GM10266 (cell line): Measurements from ENCODE around the gene FREM2.

Source experiments
- DNase-seq: peaks from one replicate; pipeline ENCODE4 v3.0.0; 2012; ENCODE audit errors: extremely low spot score
- CTCF ChIP-seq: IDR thresholded peaks from 2 replicates; pipeline ENCODE4 v1.5.1; 2012; ENCODE audit warnings: mild to moderate bottlenecking, low read depth; ENCODE audit not compliant: control insufficient read depth, insufficient read depth; ENCODE audit errors: missing control alignments

The FREM2 gene

GRCh38 chr13:38868870-38869269 is 182.0 kb downstream of the FREM2 start:
- no peak for TF ChIP-seq CTCF
- DNase-seq, result no peak

GRCh38 chr13:38871275-38871674 is 184.4 kb downstream of the FREM2 start:
- no peak for DNase-seq
- TF ChIP-seq CTCF, result no peak

GRCh38 chr13:38872693-38873092 is 185.8 kb downstream of the FREM2 start:
- TF ChIP-seq CTCF, result peak; percentile 70

GRCh38 chr13:38875186-38875875 is 188.5 kb downstream of the FREM2 start:
- DNase-seq, result no peak
- no peak for TF ChIP-seq CTCF

More at GRCh38 chr13:38872693-38873092, 185.8 kb downstream of the FREM2 start:
- peak; percentile 39 for DNase-seq

GRCh38 chr13:38879278-38879677 is 192.4 kb downstream of the FREM2 start:
- DNase-seq, result no peak
- no peak for TF ChIP-seq CTCF

- DNase-seq, result no peak
- no peak for TF ChIP-seq CTCF
These were observed 192.9 kb downstream of the FREM2 start for GRCh38 chr13:38879786-38880185.

- no peak for DNase-seq
- TF ChIP-seq CTCF, result no peak
These were observed 193.5 kb downstream of the FREM2 start for GRCh38 chr13:38880397-38880796.
